C4-2B (cell line): ENCODE measurements around the gene UBN1.

ENCODE experiments used
- ZFX ChIP-seq: fragments of 450-650 bp; IDR thresholded peaks from 2 replicates; pipeline ENCODE4 v1.6.1; 2017
- TF ChIP-seq, protein P1 (sequence below): fragments of 450-650 bp; conservative IDR thresholded peaks from 2 replicates; pipeline ENCODE4 v1.5.1; 2017; ENCODE audit warnings: mild to moderate bottlenecking

- TF ChIP-seq, protein P1, sequence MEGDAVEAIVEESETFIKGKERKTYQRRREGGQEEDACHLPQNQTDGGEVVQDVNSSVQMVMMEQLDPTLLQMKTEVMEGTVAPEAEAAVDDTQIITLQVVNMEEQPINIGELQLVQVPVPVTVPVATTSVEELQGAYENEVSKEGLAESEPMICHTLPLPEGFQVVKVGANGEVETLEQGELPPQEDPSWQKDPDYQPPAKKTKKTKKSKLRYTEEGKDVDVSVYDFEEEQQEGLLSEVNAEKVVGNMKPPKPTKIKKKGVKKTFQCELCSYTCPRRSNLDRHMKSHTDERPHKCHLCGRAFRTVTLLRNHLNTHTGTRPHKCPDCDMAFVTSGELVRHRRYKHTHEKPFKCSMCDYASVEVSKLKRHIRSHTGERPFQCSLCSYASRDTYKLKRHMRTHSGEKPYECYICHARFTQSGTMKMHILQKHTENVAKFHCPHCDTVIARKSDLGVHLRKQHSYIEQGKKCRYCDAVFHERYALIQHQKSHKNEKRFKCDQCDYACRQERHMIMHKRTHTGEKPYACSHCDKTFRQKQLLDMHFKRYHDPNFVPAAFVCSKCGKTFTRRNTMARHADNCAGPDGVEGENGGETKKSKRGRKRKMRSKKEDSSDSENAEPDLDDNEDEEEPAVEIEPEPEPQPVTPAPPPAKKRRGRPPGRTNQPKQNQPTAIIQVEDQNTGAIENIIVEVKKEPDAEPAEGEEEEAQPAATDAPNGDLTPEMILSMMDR = no peak
- TF ChIP-seq ZFX = no peak
Observed at GRCh38 chr16:4917117-4917516, 69.8 kb downstream of the UBN1 start.
